Mesenchymal stem cell (in vitro differentiated cells and primary cell): ENCODE measurements around the gene CALR.

Experiments used
- DNase-seq: peaks from one replicate; pipeline ENCODE4 v3.0.0-alpha.2; 2013
- H2AFZ ChIP-seq: one replicate; pipeline ENCODE4 v1.6.1; 2013; ENCODE audit warnings: low read depth, mild to moderate bottlenecking, control low read depth, inconsistent platforms, low read length, moderate library complexity
- H2AK5ac ChIP-seq: 2 replicates; pipeline ENCODE4 v1.6.1; 2013; ENCODE audit warnings: low read length, moderate library complexity, mild to moderate bottlenecking, inconsistent platforms; ENCODE audit not compliant: severe bottlenecking
- H2BK120ac ChIP-seq: one replicate; pipeline ENCODE4 v1.6.1; 2013; ENCODE audit warnings: low read depth, mild to moderate bottlenecking, inconsistent platforms, low read length, moderate library complexity
- H2BK12ac ChIP-seq, 2 experiments: one replicate each; pipeline ENCODE4 v1.6.1; 2013; ENCODE audit warnings: inconsistent platforms in 2 of 2, low read length in 2 of 2, mild to moderate bottlenecking in 2 of 2, moderate library complexity in 2 of 2, control low read depth in 1 of 2
- H2BK15ac ChIP-seq: one replicate; pipeline ENCODE4 v1.6.1; 2013; ENCODE audit warnings: mild to moderate bottlenecking, low read depth, inconsistent platforms; ENCODE audit not compliant: poor library complexity, severe bottlenecking
- H2BK5ac ChIP-seq: 2 replicates; pipeline ENCODE4 v1.6.1; 2013; ENCODE audit warnings: low read depth, mild to moderate bottlenecking, low read length, control low read depth, inconsistent platforms; ENCODE audit not compliant: poor library complexity, severe bottlenecking
- H3K14ac ChIP-seq, 2 experiments: one replicate each; pipeline ENCODE4 v1.6.1; 2013; ENCODE audit warnings: inconsistent platforms in 2 of 2, low read length in 2 of 2, control low read depth in 1 of 2, mild to moderate bottlenecking in 1 of 2, moderate library complexity in 1 of 2
- H3K18ac ChIP-seq, 2 experiments: one replicate each; pipeline ENCODE4 v1.6.1; 2013; ENCODE audit warnings: inconsistent platforms in 2 of 2, low read length in 2 of 2, control low read depth in 1 of 2, low read depth in 1 of 2, mild to moderate bottlenecking in 1 of 2
- H3K23ac ChIP-seq, 2 experiments: one replicate each; pipeline ENCODE4 v1.6.1; 2013; ENCODE audit warnings: inconsistent platforms in 2 of 2, low read length in 2 of 2, mild to moderate bottlenecking in 2 of 2, moderate library complexity in 2 of 2, control low read depth in 1 of 2
- H3K27ac ChIP-seq: 2 replicates; pipeline ENCODE4 v1.5.1; 2013; ENCODE audit warnings: mild to moderate bottlenecking, moderate library complexity, low read length, control low read depth, inconsistent platforms; ENCODE audit not compliant: poor library complexity, severe bottlenecking
- H3K27me3 ChIP-seq, 2 experiments: 2 replicates each; pipeline versions ENCODE4 v1.6.1 to v1.7.0; 2013; ENCODE audit warnings: low read length in 2 of 2, mild to moderate bottlenecking in 2 of 2, moderate library complexity in 2 of 2, control low read depth in 1 of 2, inconsistent platforms in 1 of 2; ENCODE audit not compliant: control insufficient read depth in 1 of 2, insufficient read depth in 1 of 2
- H3K36me3 ChIP-seq, 2 experiments: 2 replicates each; pipeline versions ENCODE4 v1.6.1 to v1.7.0; 2013; ENCODE audit warnings: low read length in 2 of 2, control low read depth in 1 of 2, inconsistent platforms in 1 of 2, low read depth in 1 of 2, mild to moderate bottlenecking in 1 of 2; ENCODE audit not compliant: insufficient read depth in 2 of 2, control insufficient read depth in 1 of 2
- H3K4ac ChIP-seq, 2 experiments: one replicate each; pipeline ENCODE4 v1.6.1; 2013; ENCODE audit warnings: inconsistent platforms in 2 of 2, low read length in 2 of 2, mild to moderate bottlenecking in 2 of 2, moderate library complexity in 2 of 2, control low read depth in 1 of 2, low read depth in 1 of 2
- H3K4me1 ChIP-seq: 2 replicates; pipeline ENCODE4 v1.6.1; 2013; ENCODE audit warnings: low read depth, low read length, control low read depth; ENCODE audit not compliant: control insufficient read depth, insufficient read depth
- H3K4me2 ChIP-seq: 2 replicates; pipeline ENCODE4 v1.6.1; 2013; ENCODE audit warnings: low read length, mild to moderate bottlenecking, inconsistent platforms; ENCODE audit not compliant: poor library complexity, severe bottlenecking
- H3K4me3 ChIP-seq, 2 experiments: 2 replicates each; pipeline versions ENCODE4 v1.5.1 to v1.7.0; 2013; ENCODE audit warnings: low read length in 2 of 2, mild to moderate bottlenecking in 2 of 2, control low read depth in 1 of 2, low read depth in 1 of 2; ENCODE audit not compliant: insufficient read depth in 1 of 2
- H3K79me1 ChIP-seq: replicated peaks from 2 replicates; pipeline ENCODE4 v1.6.1; 2013; ENCODE audit warnings: mild to moderate bottlenecking, control low read depth, low read length, inconsistent platforms; ENCODE audit not compliant: poor library complexity, severe bottlenecking
- H3K9ac ChIP-seq: 2 replicates; pipeline ENCODE4 v1.7.0; 2013; ENCODE audit warnings: mild to moderate bottlenecking, low read length, moderate library complexity
- H3K9me3 ChIP-seq: 2 replicates; pipeline ENCODE4 v1.7.0; 2013; ENCODE audit warnings: mild to moderate bottlenecking, low read length; ENCODE audit not compliant: control insufficient read depth
- H4K8ac ChIP-seq: one replicate; pipeline ENCODE4 v1.6.1; 2013; ENCODE audit warnings: inconsistent platforms, mild to moderate bottlenecking, low read length, moderate library complexity
- H4K91ac ChIP-seq: one replicate; pipeline ENCODE4 v1.6.1; 2013; ENCODE audit warnings: mild to moderate bottlenecking, low read length, inconsistent platforms
- WGBS: methylation state at CpG from one replicate; pipeline ENCODE4 v1.1.7; 2013; ENCODE audit warnings: mixed read lengths; 5-methylcytosine and 5-hydroxymethylcytosine counted together

The CALR gene

DNA sequence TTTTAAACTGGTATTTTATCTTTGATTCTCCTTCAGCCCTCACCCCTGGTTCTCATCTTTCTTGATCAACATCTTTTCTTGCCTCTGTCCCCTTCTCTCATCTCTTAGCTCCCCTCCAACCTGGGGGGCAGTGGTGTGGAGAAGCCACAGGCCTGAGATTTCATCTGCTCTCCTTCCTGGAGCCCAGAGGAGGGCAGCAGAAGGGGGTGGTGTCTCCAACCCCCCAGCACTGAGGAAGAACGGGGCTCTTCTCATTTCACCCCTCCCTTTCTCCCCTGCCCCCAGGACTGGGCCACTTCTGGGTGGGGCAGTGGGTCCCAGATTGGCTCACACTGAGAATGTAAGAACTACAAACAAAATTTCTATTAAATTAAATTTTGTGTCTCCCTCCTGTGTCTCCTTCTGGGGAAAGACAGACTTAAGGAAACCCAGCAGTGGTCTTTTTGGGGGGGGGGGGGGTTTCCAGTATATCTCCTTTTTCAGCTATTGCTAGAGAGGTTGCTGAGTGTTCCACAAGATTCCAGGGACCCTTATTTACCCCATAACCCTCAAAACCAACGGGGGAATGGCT, 5.8 kb downstream of the CALR start:
- H3K27me3 ChIP-seq = no peaks in the 10 kb centered on the region
- no peak overlapping the region for H3K4ac ChIP-seq
- H3K9me3 ChIP-seq = no peaks in the 10 kb centered on the region
- H3K4me1 ChIP-seq = peaks cover 34% of the 10 kb centered on the region
- no CpG with 5 or more reads among the region's 2 CpGs for WGBS
- no peak overlapping the region for H3K4me2 ChIP-seq
- H3K27ac ChIP-seq = peak overlapping the region; percentile 41
- peak overlapping the region; percentile 57 for H3K9ac ChIP-seq
- H4K91ac ChIP-seq = no peak overlapping the region
- peaks cover 66 to 78% of the 10 kb centered on the region in 2 experiments for H3K36me3 ChIP-seq
- H2BK15ac ChIP-seq = no peak overlapping the region
- H3K4me3 ChIP-seq = no peak overlapping the region
- no peak for DNase-seq
- no peak overlapping the region for H2AFZ ChIP-seq
- H3K79me1 ChIP-seq = peaks cover 7% of the 10 kb centered on the region
- no peak overlapping the region for H2BK120ac ChIP-seq
- no peak overlapping the region for H3K23ac ChIP-seq
- H2AK5ac ChIP-seq = no peak overlapping the region
- H4K8ac ChIP-seq = no peak overlapping the region
- H3K18ac ChIP-seq = no peak overlapping the region
- H2BK5ac ChIP-seq = no peak overlapping the region
- no peak overlapping the region for H3K14ac ChIP-seq
- no peak overlapping the region for H2BK12ac ChIP-seq

DNA sequence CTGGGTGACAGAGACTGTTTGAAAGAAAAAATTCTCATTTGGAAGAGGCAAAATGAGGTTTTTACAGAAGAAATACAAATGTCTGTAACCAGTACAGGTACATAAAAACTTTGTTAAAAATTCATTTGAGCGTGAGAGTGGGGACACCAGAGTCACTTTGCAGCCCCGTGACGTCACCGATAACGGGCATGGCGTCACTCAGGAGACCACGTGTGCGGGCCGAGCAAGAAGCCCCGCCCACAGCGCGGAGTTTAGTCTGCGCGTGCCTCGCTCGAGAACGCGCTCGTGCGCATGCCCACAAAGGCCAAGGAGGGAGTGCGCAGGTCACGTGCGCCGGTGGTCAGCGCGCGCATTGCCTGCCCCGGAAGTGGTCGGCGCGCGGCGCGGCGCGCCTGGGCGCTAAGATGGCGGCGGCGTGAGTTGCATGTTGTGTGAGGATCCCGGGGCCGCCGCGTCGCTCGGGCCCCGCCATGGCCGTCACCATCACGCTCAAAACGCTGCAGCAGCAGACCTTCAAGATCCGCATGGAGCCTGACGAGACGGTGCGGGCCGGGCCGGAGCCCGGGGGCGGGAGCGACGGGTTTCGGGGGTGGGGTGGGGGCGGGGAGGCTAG, 7.2 kb downstream of the CALR start, which contains the start of gene RAD23A:
RAD23A (plus strand) TSS at position 384 of the 613 bp plus-strand sequence; CDS start at position 471, 87 bp downstream.
- Histone ChIP-seq H2BK15ac (peak within 1 kb of the TSS; percentile 62), H3K27me3 (no peaks in the 10 kb centered on the region), H3K9ac (peak within 1 kb of the TSS; percentile 99), H2BK5ac (no peak within 1 kb of the TSS), H4K8ac (no peak within 1 kb of the TSS), H3K4me1 (peaks cover 26% of the 10 kb centered on the region), H3K18ac (peak within 1 kb of the TSS; percentile 35 to 92), H4K91ac (peak within 1 kb of the TSS; percentile 60), H2AK5ac (no peak within 1 kb of the TSS), H2BK12ac (no peak within 1 kb of the TSS), H3K4ac (peak within 1 kb of the TSS in 1 of 2 experiments; percentile 72), H3K4me3 (peak within 1 kb of the TSS; percentile 72 to 97), H3K9me3 (no peaks in the 10 kb centered on the region), H3K36me3 (peaks cover 69 to 78% of the 10 kb centered on the region in 2 experiments), H2BK120ac (peak within 1 kb of the TSS; percentile 92), H3K23ac (peak within 1 kb of the TSS in 1 of 2 experiments; percentile 3), H3K27ac (peak within 1 kb of the TSS; percentile 89), H3K14ac (no peak within 1 kb of the TSS), H2AFZ (no peak within 1 kb of the TSS), H3K79me1 (peaks cover 15% of the 10 kb centered on the region), H3K4me2 (peak within 1 kb of the TSS; percentile 86)
- DNase-seq = peak; percentile 97
- WGBS = under 1% methylated on average over 47 of the region's 62 CpGs

DNA sequence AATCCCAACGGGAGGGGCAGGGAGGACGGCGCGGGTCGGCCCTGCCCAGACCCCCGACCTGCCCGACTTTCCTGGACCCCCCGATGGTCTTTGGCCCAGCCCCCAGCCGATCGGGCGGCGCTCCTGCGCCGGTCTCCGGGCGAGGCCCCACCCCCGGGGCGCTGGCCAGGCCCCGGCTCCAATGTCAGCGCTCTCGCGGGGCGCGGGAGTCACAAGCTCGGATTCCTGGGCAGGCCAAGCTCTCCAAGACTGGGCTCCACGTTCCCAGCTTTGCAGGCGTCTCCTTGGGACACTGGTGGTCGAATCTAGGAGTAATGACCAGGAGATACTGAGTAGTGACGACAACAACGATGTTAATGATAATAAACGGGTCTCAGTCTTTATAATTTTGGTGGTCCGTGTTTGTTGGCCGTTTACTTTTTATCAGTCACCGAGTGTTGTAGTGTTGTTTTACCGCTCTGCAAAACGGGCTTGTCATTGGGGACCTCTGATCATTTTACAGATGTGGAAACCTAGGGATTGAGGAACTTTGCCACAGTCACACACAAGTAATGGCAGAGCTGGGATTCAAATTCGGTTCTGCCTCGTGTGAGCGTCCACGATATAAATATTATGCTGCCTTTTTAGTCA, 7.8 kb downstream of the CALR start:
- Histone ChIP-seq H2BK5ac (no peak overlapping the region), H4K8ac (no peak overlapping the region), H2BK120ac (peak overlapping the region; percentile 92)

More for the DNA sequence above, 7.8 kb downstream of the CALR start:
- Histone ChIP-seq H3K14ac (no peak overlapping the region), H2BK15ac (peak overlapping the region; percentile 52), H3K4me1 (peaks cover 20% of the 10 kb centered on the region), H3K18ac (peak overlapping the region; percentile 35 to 92), H3K27me3 (no peaks in the 10 kb centered on the region), H3K79me1 (peaks cover 15% of the 10 kb centered on the region), H3K4me3 (peak overlapping the region; percentile 72 to 97), H3K4ac (peak overlapping the region in 1 of 2 experiments; percentile 72), H3K4me2 (peak overlapping the region; percentile 86), H3K23ac (peak overlapping the region in 1 of 2 experiments; percentile 3), H2AK5ac (no peak overlapping the region), H2AFZ (no peak overlapping the region), H3K9ac (peak overlapping the region; percentile 99), H3K9me3 (no peaks in the 10 kb centered on the region), H2BK12ac (no peak overlapping the region), H4K91ac (peak overlapping the region; percentile 60), H3K36me3 (peaks cover 69 to 78% of the 10 kb centered on the region in 2 experiments), H3K27ac (peak overlapping the region; percentile 89)
- under 1% methylated on average over 31 of the region's 40 CpGs for WGBS
- DNase-seq = peak; percentile 88
